Trophoblast cell (in vitro differentiated cells and primary cell): ENCODE measurements around the gene GAPDH.

Experiments used
- DNase-seq, 2 donors: peaks; one replicate each; pipeline ENCODE4 v3.0.0-alpha.2; 2016
- H2AFZ ChIP-seq: 2 replicates; pipeline ENCODE4 v1.6.1; 2013; ENCODE audit warnings: low read length, moderate library complexity, mild to moderate bottlenecking; ENCODE audit not compliant: insufficient read depth, poor library complexity
- H2AK5ac ChIP-seq: 2 replicates; pipeline ENCODE4 v1.6.1; 2013; ENCODE audit warnings: mild to moderate bottlenecking, low read length
- H2BK120ac ChIP-seq: 2 replicates; pipeline ENCODE4 v1.6.1; 2013; ENCODE audit warnings: low read length, mild to moderate bottlenecking, moderate library complexity; ENCODE audit not compliant: insufficient read depth, poor library complexity
- H2BK12ac ChIP-seq: 2 replicates; pipeline ENCODE4 v1.6.1; 2013; ENCODE audit warnings: mild to moderate bottlenecking, low read length, moderate library complexity
- H2BK5ac ChIP-seq: 2 replicates; pipeline ENCODE4 v1.6.1; 2013; ENCODE audit warnings: low read length, low read depth, moderate library complexity, mild to moderate bottlenecking; ENCODE audit not compliant: poor library complexity
- H3K14ac ChIP-seq: 2 replicates; pipeline ENCODE4 v1.6.1; 2013; ENCODE audit warnings: mild to moderate bottlenecking, low read length
- H3K18ac ChIP-seq: 2 replicates; pipeline ENCODE4 v1.6.1; 2013; ENCODE audit warnings: mild to moderate bottlenecking, low read length
- H3K23ac ChIP-seq: 2 replicates; pipeline ENCODE4 v1.6.1; 2013; ENCODE audit warnings: low read length
- H3K27ac ChIP-seq: 2 replicates; pipeline ENCODE4 v1.5.1; 2013; ENCODE audit warnings: low read depth, mild to moderate bottlenecking, inconsistent platforms, low read length, moderate library complexity
- H3K27me3 ChIP-seq: 2 replicates; pipeline ENCODE4 v1.6.1; 2013; ENCODE audit warnings: inconsistent platforms, mild to moderate bottlenecking, low read length, moderate library complexity; ENCODE audit not compliant: insufficient read depth
- H3K36me3 ChIP-seq, 2 experiments: 1 replicate in 1 of 2; 2 replicates in 1 of 2; pipeline ENCODE4 v1.6.1; 2013; ENCODE audit warnings: low read length in 2 of 2, mild to moderate bottlenecking in 2 of 2, moderate library complexity in 1 of 2; ENCODE audit not compliant: insufficient read depth in 2 of 2, control insufficient read depth in 1 of 2
- H3K4ac ChIP-seq: 2 replicates; pipeline ENCODE4 v1.6.1; 2013; ENCODE audit warnings: low read depth, mild to moderate bottlenecking, low read length, moderate library complexity
- H3K4me1 ChIP-seq, 2 experiments: 1 replicate in 1 of 2; 2 replicates in 1 of 2; pipeline ENCODE4 v1.6.1; 2013; ENCODE audit warnings: low read length in 2 of 2, mild to moderate bottlenecking in 2 of 2, moderate library complexity in 1 of 2; ENCODE audit not compliant: insufficient read depth in 2 of 2, control insufficient read depth in 1 of 2
- H3K4me2 ChIP-seq: 2 replicates; pipeline ENCODE4 v1.6.1; 2013; ENCODE audit warnings: inconsistent platforms, mild to moderate bottlenecking, low read length, moderate library complexity
- H3K4me3 ChIP-seq: 2 replicates; pipeline ENCODE4 v1.5.1; 2013; ENCODE audit warnings: mild to moderate bottlenecking, low read depth, low read length, inconsistent platforms
- H3K79me1 ChIP-seq: one replicate; pipeline ENCODE4 v1.6.1; 2013; ENCODE audit warnings: low read length
- H3K79me2 ChIP-seq: 2 replicates; pipeline ENCODE4 v1.6.1; 2013; ENCODE audit warnings: low read length, mild to moderate bottlenecking; ENCODE audit not compliant: control insufficient read depth, insufficient read depth, poor library complexity
- H3K9ac ChIP-seq: 2 replicates; pipeline ENCODE4 v1.6.1; 2013; ENCODE audit warnings: mild to moderate bottlenecking, low read length
- H3K9me3 ChIP-seq: 2 replicates; pipeline ENCODE4 v1.6.1; 2013; ENCODE audit warnings: low read depth, mild to moderate bottlenecking, control low read depth, inconsistent platforms, low read length; ENCODE audit not compliant: insufficient read depth
- H4K12ac ChIP-seq: 2 replicates; pipeline ENCODE4 v1.6.1; 2013; ENCODE audit warnings: low read depth, mild to moderate bottlenecking, low read length, moderate library complexity
- H4K8ac ChIP-seq: 2 replicates; pipeline ENCODE4 v1.6.1; 2013; ENCODE audit warnings: low read depth, mild to moderate bottlenecking, low read length, moderate library complexity
- H4K91ac ChIP-seq: one replicate; pipeline ENCODE4 v1.6.1; 2013; ENCODE audit warnings: low read depth, mild to moderate bottlenecking, low read length, moderate library complexity
- WGBS: extraction: QIAGEN DNeasy Blood & Tissue Kit; methylation state at CpG from one replicate; pipeline ENCODE4 v1.1.7; 2013; ENCODE audit warnings: missing lambda C conversion rate; ENCODE audit not compliant: insufficient read length, insufficient coverage; ENCODE audit errors: extremely low coverage; 5-methylcytosine and 5-hydroxymethylcytosine counted together

GAPDH gene

DNA sequence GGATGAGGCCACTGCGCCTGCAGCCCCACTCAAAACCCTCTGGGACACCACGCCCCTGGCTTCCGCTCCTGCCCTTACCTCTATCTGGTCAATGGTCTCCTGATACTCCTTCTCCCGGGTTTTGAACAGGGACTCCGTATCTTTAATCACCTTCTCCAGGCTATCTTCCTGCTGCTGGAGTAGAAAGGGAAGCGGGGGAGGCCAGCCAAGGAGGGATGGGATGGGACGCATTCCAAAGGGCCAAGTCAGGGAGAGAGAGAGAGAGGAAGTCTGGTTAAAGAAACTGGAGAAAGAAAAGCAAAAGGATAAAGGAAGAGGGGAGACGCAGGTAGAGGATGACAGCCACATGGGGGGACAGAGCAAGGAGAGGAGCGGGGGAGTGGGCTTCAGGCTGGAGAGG is 13.7 kb downstream of the GAPDH start:
- H3K27ac ChIP-seq: peak overlapping the region; percentile 42
- H4K12ac ChIP-seq: peak overlapping the region; percentile 20
- no peak overlapping the region for H3K18ac ChIP-seq
- H2AK5ac ChIP-seq: no peak overlapping the region
- H3K4me2 ChIP-seq: no peak overlapping the region
- peaks cover 6% of the 10 kb centered on the region for H3K9me3 ChIP-seq
- no peaks in the 10 kb centered on the region for H3K27me3 ChIP-seq
- H3K14ac ChIP-seq: no peak overlapping the region
- no peak overlapping the region for H3K9ac ChIP-seq
- peak overlapping the region; percentile 79 for H4K8ac ChIP-seq
- no peak overlapping the region for H2BK12ac ChIP-seq
- H3K36me3 ChIP-seq: peaks cover 6 to 14% of the 10 kb centered on the region in 2 experiments
- WGBS: no CpG with 5 or more reads among the region's 9 CpGs
- H3K79me2 ChIP-seq: no peaks in the 10 kb centered on the region
- H3K4me1 ChIP-seq: peaks cover 9 to 13% of the 10 kb centered on the region in 2 experiments
- H3K4me3 ChIP-seq: no peak overlapping the region
- H4K91ac ChIP-seq: peak overlapping the region; percentile 58
- H3K4ac ChIP-seq: no peak overlapping the region
- H2BK5ac ChIP-seq: peak overlapping the region; percentile 63
- H2BK120ac ChIP-seq: no peak overlapping the region
- H2AFZ ChIP-seq: no peak overlapping the region
- peaks cover 2% of the 10 kb centered on the region for H3K79me1 ChIP-seq
- no peak for DNase-seq
- no peak overlapping the region for H3K23ac ChIP-seq

DNA sequence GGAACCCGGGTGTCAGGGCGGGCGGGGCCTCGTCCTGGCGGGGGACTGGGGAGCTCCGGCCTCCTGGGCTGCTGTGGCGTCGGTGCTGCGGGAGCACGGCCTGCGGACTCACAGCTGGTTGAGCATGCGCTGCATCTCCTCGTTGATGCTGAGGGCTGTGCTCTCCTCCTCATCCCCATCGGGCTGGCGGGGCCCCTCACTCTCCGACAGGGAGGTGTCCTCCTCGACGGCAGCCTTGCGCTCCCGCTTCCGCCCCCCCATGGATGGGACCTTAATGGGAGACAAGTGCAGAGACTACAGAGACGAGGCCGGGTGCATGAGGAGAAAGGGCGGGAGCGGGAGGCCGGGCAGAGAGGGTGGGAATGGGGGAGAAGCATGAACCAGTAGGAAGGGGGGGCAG is 14.2 kb downstream of the GAPDH start:
- H2AFZ ChIP-seq: no peak overlapping the region
- DNase-seq: no peak
- no peaks in the 10 kb centered on the region for H3K79me2 ChIP-seq
- H3K14ac ChIP-seq: no peak overlapping the region
- peak overlapping the region; percentile 58 for H4K91ac ChIP-seq
- no peak overlapping the region for H2BK5ac ChIP-seq
- H4K8ac ChIP-seq: no peak overlapping the region
- H3K18ac ChIP-seq: no peak overlapping the region
- H3K36me3 ChIP-seq: peaks cover 6 to 14% of the 10 kb centered on the region in 2 experiments
- H2AK5ac ChIP-seq: peak overlapping the region; percentile 80
- no peak overlapping the region for H4K12ac ChIP-seq
- H3K79me1 ChIP-seq: peaks cover 2% of the 10 kb centered on the region
- no peak overlapping the region for H3K4me3 ChIP-seq
- peak overlapping the region; percentile 55 for H2BK12ac ChIP-seq
- peaks cover 6% of the 10 kb centered on the region for H3K9me3 ChIP-seq
- H3K27ac ChIP-seq: peak overlapping the region; percentile 42
- no peak overlapping the region for H3K4ac ChIP-seq
- WGBS: no CpG with 5 or more reads among the region's 26 CpGs
- no peak overlapping the region for H3K23ac ChIP-seq
- no peaks in the 10 kb centered on the region for H3K27me3 ChIP-seq
- no peak overlapping the region for H3K4me2 ChIP-seq
- H3K4me1 ChIP-seq: peaks cover 9 to 13% of the 10 kb centered on the region in 2 experiments
- no peak overlapping the region for H3K9ac ChIP-seq
- H2BK120ac ChIP-seq: no peak overlapping the region

DNA sequence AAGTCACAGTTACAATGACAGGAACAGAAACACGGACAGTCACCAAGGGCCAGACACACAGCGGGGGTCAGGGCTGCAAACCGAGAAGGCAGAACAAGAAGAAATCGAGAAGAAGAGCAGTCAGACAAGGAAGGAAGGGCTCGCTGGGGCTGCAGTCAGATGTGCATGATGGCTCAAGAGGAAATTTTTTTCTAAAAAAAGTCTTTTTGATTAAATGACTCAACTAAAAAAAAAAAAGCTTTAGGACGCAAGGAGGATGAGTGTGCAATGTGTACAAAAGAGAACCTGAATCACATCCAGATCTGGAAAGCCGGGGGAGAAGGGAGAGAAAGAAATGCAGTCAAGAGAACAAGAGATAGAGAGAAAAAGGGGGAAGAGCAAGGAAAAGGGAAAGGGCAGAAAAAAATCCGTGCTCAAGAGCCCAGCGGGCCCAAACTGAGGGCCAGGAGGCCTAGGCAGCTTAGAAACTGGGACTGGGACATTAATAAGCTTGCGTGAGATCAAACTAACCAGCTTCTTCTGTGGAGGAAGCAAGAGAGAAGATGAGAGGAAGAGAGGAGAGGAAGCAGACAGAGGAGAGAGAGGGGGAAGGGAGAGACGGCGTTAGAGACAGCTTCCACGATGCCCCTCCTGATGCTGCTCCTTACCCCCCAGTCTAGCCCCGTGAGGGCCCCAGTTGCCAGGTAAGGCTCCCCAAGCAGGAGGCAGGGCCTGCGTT is 14.8 kb downstream of the GAPDH start:
- Histone ChIP-seq H2BK12ac (no peak overlapping the region), H3K79me1 (peaks cover 2% of the 10 kb centered on the region), H3K18ac (no peak overlapping the region), H3K36me3 (peaks cover 6 to 14% of the 10 kb centered on the region in 2 experiments), H3K9ac (no peak overlapping the region), H3K27ac (no peak overlapping the region), H3K4me2 (no peak overlapping the region), H4K91ac (no peak overlapping the region), H2AFZ (no peak overlapping the region), H2BK120ac (no peak overlapping the region), H3K4ac (no peak overlapping the region), H2AK5ac (no peak overlapping the region), H3K14ac (no peak overlapping the region), H3K4me3 (no peak overlapping the region), H4K8ac (no peak overlapping the region), H3K79me2 (no peaks in the 10 kb centered on the region), H4K12ac (no peak overlapping the region), H3K9me3 (peaks cover 6% of the 10 kb centered on the region), H3K23ac (no peak overlapping the region), H3K27me3 (no peaks in the 10 kb centered on the region), H2BK5ac (no peak overlapping the region), H3K4me1 (peaks cover 9 to 13% of the 10 kb centered on the region in 2 experiments)
- DNase-seq: no peak
- WGBS: no CpG with 5 or more reads among the region's 15 CpGs

DNA sequence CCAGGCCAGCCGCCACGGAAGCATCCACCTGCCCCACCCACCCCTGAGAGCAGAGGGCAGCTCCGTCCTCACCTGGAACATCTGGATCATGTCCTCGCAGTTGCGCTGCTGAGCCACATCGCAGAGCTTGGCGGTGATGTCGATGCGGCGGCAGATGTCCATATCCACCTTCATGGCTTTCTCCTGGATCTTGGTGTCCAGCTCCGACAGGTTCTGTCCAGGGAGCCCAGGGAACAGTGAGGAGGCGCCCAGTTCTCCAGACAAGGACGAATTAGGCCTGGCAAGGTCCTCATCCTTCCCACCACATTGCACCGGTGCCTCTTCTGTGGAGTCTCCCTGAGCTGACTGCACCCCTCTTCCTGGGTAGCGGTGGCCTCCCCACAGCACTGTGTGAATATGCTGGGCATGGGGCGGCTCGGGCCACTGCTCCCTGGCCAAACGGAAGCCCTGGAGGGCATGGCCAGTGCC is 15.4 kb downstream of the GAPDH start:
- Histone ChIP-seq H3K4ac (no peak overlapping the region), H3K9me3 (peaks cover 6% of the 10 kb centered on the region), H2AFZ (no peak overlapping the region), H2AK5ac (no peak overlapping the region), H3K14ac (no peak overlapping the region), H3K18ac (no peak overlapping the region), H3K27ac (no peak overlapping the region), H4K91ac (no peak overlapping the region), H3K4me3 (no peak overlapping the region), H2BK120ac (no peak overlapping the region), H2BK5ac (no peak overlapping the region), H3K79me1 (peaks cover 2% of the 10 kb centered on the region), H3K9ac (no peak overlapping the region), H3K27me3 (no peaks in the 10 kb centered on the region), H3K36me3 (peaks cover 4 to 12% of the 10 kb centered on the region in 2 experiments), H3K23ac (no peak overlapping the region), H4K12ac (no peak overlapping the region), H2BK12ac (no peak overlapping the region), H3K4me1 (peaks cover 14 to 18% of the 10 kb centered on the region in 2 experiments), H4K8ac (no peak overlapping the region), H3K79me2 (no peaks in the 10 kb centered on the region), H3K4me2 (no peak overlapping the region)
- no CpG with 5 or more reads among the region's 18 CpGs for WGBS
- no peak for DNase-seq
